ENCODE results near the gene TXNDC11.

Gene TXNDC11

DNA sequence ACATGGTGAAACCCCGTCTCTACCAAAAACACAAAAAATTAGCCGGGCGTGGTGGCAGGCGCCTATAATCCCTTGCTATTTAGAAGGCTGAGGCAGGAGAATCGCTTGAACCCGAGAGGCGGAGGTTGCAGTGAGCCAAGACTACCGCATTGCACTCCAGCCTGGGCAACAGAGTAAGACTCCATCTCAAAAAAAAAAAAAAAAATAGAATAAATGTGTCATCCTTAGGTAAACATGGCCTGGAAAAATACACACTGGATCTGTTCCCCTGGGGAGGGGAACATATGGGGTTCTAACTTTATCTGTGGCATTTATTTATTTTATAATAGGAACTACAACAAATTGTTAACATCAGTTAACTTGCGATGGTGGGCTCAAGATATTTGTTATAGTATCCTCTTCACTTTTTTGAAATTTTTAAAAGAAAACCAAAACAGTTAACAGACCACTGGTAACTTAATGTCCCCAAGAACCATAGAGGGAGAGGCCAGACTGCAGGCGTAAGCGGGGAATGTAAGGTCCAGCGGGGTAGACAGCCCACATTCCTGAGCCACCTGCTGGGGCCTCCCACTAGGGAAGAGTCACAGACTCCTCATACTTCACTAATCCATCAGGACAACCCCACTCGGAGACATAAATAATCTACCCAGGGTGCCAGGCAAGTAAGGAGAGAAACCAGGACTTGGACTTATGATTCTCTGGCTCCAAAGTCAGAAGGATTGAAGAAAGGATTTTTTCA is 12.5 kb upstream of the TXNDC11 start:
- DNase-seq (ENCODE audit: low read depth), result no peak

GRCh38 chr16:11752856-11753255 is 10.2 kb upstream of the TXNDC11 start:
- no peak for DNase-seq (ENCODE audit: low read depth)

DNA sequence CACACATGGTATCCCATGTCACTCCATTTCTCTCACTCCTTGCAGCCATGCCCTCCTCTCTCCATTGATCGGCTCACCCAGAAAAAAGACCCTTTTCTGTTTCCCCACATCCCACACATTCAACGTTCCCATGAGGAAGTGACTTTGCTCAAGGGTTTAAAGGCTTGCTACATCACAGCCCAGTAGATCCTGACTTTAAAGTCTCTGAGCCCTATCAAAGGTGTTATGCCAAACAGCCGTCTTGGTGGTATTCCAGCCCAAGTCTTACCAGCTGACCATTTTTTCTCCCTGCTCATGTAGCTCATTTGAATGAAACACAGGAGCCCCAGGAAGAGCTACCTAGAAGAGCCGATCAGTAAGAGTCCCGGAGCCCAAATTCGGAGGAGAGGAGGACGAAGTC is 7.4 kb upstream of the TXNDC11 start:
- DNase-seq (ENCODE audit: low read depth), result no peak

DNA sequence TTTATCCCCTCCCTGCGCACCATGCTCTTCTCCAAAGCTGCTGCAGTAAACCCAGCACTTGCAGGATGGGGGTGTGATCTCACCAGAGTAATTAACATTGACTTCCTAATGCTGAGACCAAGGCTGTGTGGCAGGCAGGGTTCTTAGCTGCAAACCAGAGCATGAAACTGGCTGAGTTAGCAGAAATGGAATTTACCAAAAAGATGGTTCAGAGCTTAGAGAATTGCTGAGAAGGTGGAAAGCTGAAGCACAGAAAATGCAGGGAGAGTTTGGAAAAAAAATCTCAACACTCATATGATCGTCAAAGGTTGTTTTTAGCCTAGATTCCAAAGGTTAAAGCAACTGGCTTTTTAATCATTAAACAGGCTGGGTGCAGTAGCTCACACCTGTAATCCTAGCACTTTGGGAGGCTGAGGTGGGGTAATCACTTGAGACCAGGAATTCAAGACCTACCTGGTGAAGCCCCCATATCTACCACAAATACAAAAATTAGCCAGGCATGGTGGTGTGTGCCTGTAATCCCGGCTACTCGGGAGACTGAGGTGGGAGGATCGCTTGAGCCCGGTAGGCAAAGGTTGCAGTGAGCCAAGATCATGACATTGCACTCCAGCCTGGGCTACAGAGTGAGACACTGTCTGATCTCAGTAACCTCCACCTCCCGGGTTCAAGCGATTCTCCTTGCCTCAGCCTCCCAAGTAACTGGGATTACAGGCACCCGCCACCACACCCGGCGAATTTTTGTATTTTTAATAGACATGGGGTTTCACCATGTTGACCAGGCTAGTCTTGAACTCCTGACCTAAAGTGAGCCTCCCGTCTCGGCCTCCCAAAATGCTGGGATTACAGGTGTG is 6.0 kb upstream of the TXNDC11 start:
- DNase-seq (ENCODE audit: low read depth), result no peak

DNA sequence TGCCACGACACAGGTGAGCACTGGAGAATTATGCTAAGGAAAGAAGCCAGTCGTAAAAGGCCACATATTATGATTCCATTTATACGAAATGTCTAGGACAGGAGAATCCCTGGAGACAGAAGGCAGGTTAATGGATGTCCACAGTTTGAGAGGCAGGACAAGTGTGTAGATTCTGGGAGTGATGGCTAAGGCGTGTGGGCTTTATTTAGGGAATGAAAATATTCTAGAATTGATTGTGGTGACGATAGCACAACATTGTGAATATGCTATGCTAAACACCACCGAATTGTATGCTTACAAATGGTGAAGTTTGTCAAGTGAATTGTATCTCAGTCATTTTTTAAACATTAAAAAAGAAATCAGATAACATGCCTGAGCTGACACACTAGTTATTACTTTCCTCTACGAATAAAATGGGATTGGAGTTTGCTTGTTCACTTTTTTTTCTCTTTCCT is 5.3 kb upstream of the TXNDC11 start:
- DNase-seq (ENCODE audit: low read depth), result no peak

GRCh38 chr16:11744075-11744470 is 1.4 kb upstream of the TXNDC11 start:
- DNase-seq (ENCODE audit: low read depth), result no peak

- DNase-seq (ENCODE audit: low read depth), result no peak
Observed at GRCh38 chr16:11743308-11744074, 834 bp upstream of the TXNDC11 start.

GRCh38 chr16:11742093-11742535 is 543 bp downstream of the TXNDC11 start:
- DNase-seq (ENCODE audit: low read depth), result peak; percentile 22

DNA sequence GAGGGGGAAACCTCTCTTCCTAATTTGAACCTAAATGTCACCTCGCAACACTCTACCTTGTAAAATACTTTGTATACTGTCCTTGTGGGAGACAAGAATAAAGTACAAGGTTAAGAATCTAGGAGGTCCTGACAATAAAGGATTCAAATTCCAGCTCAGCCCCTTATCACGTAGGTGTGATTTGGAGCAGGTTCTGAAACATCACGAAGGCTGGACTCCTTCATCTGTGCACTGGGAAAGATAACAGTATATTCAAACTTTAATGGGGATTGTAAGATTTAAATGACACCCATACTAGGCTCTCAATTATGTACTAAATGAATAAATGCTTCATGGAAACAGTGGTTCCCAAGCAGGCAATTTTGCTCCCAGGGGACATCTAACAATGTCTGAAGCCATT is 2.1 kb downstream of the TXNDC11 start:
- DNase-seq (ENCODE audit: low read depth), result no peak

DNA sequence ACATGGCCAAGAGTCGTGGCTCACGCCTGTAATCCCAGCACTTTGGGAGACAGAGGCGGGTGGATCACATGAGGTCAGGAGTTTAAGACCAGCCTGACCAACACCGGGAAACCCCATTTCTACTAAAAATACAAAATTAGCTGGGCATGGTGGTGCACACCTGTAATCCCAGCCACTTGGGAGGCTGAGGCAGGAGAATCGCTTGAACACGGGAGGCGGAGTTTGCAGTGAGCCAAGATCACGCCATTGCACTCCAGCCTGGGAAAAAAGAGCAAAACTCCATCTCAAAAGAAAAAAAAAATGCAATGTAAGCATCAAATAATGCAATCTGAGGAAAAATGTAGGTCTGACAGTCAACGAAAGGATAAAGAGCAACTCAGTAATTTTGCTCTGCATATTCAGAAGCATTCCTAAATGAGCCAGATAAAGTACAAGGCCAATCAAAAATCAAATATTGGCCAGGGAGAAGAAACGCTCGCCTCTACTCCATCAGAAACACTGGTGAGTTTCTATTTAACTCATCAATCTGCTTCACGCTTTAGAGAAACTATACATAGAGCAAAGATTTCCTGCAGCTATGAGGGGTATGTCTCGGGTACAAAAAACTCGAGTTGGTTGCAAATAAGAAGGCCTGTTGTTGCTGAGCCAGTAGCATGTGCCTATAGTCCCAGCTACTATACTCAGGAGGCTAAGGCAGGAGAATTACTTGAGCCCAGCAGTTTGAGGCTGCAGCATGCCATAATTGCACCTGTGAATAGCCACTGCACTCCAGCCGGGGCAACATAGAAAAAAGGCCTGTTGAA is 3.7 kb downstream of the TXNDC11 start:
- DNase-seq (ENCODE audit: low read depth), result no peak

GRCh38 chr16:11737713-11738112 is 4.9 kb downstream of the TXNDC11 start:
- no peak for DNase-seq (ENCODE audit: low read depth)

DNA sequence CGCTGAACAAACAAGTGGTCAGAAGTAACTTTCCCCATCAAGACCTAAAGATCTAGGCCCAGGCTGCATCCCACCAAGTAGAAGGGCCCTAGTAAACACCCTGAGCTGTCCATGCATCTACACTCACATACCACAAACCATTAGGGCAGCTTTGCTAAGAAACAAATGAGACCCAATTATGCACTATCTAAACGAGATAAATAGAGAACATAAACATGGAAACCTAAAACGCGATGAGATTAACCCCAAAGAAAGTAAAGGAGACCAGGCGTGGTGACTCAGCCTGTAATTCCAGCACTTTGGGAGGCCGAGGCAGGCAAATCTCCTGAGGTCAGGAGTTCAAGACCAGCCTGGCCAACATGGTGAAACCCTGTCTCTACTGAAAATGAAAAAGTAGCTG is 5.8 kb downstream of the TXNDC11 start:
- no peak for DNase-seq (ENCODE audit: low read depth)

- DNase-seq (ENCODE audit: low read depth), result no peak
Observed at GRCh38 chr16:11735787-11736186, 6.9 kb downstream of the TXNDC11 start.

DNA sequence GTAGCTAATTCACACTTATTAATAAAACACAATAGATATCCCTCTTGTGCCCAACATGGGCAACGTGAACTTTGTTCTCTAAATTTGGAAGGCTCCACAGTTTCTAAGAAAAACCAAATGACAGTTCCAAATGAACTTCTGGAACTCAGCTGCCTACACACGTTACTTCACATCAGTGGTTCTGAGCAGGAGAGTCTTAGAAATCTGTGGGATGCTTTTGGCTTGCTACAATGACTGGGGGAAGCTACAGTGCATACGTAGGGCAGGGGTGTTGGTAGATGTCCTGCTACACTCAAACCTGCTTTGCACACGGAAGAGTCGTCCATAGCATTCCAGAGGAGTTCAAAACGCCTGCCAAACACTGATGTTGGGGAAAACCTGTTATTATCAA is 8.0 kb downstream of the TXNDC11 start:
- no peak for DNase-seq (ENCODE audit: low read depth)

- DNase-seq (ENCODE audit: low read depth), result no peak
Observed at GRCh38 chr16:11734025-11734652, 8.5 kb downstream of the TXNDC11 start.

GRCh38 chr16:11731222-11731621 is 11.4 kb downstream of the TXNDC11 start:
- DNase-seq (ENCODE audit: low read depth), result no peak

DNA sequence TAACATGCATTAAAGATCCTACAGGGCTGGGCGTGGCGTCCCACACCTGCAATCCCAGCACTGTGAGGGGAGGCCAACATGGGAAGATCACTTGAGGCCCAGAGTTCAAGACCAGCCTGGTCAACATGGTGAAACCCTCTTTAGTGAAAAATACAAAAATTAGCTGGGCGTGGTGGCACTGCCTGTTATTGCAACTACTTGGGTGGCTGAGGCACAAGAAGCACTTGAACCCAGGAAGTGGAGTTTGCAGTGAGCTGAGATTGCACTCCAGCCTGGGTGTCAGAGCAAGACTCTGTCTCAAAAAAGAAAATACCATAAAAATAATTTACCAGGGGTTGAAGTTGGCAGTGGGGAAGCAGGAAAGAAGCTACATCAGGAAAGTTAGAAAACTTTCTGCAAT is 12.9 kb downstream of the TXNDC11 start:
- no peak for DNase-seq (ENCODE audit: low read depth)

GRCh38 chr16:11727796-11728543 is 14.7 kb downstream of the TXNDC11 start:
- DNase-seq (ENCODE audit: low read depth), result no peak

DNA sequence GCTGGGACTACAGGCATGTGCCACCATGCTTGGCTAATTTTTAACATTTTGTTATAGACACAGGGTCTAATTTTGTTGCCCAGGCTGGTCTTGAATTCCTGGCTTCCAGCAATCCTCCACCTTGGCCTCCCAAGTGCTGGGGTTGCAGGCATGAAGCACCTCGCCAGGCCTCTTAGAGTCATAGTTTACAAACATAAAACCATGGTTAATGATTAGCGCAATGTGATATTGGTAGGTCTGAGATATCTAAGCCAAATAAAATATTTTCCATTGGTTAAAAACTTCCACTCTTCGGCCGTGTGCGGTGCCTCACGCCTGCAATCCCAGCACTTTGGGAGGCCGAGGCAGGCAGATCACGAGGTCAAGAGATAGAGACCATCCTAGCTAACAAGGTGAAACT is 16.6 kb downstream of the TXNDC11 start:
- no peak for DNase-seq (ENCODE audit: low read depth)

- DNase-seq (ENCODE audit: low read depth), result no peak
Observed at GRCh38 chr16:11725457-11725856, 17.2 kb downstream of the TXNDC11 start.

DNA sequence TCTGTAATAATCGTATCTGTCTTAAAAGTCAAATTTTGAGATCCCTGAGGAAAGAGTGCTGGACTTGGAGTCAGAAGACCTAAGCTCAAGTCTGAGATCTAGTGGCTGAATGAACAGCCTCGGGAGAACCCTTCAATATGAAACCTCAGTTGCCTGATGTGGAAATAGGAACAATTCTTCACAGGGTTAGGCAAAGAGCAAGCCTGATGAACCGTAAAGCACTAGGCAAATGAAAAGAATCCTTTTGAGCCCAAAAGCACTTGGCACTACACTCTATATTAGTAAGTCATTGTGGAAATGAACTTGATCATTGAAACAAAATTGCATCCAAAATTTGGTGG is 20.2 kb downstream of the TXNDC11 start:
- DNase-seq (ENCODE audit: low read depth), result no peak

All from stimulated activated CD8-positive, alpha-beta memory T cell treated with anti-CD3 and anti-CD28 coated beads, Interleukin-4, amount 100 ng/mL, for 24 hours (primary cell).